NT2/D1 (cell line): ENCODE results near the gene SLC22A12.

ENCODE experiments used
- SUZ12 ChIP-seq: IDR thresholded peaks from 2 replicates; pipeline ENCODE4 v1.6.1; 2011; ENCODE audit not compliant: insufficient read length, insufficient read depth; ENCODE audit errors: extremely low read depth
- ZNF274 ChIP-seq: IDR thresholded peaks from 2 replicates; pipeline ENCODE4 v1.6.1; 2011; ENCODE audit warnings: mild to moderate bottlenecking, low read depth, low read length

GRCh38 chr11:64556721-64557250, 34.2 kb upstream of the SLC22A12 start:
- TF ChIP-seq ZNF274 (no peak), SUZ12 (no peak)
